Type B pancreatic cell (in vitro differentiated cells): ENCODE measurements around the gene NACA. TPM values are rescaled to one million over a fixed set of nuclear protein-coding genes. Genes with fewer than 3 reads are reported as not detected.
"Not testable (repeated sequence)": the region's sequence is repeated elsewhere in the genome, so short reads cannot be mapped to it uniquely, and the experiment has no call there.

Experiments used
- DNase-seq: peaks from one replicate; pipeline ENCODE4 v3.0.0; 2021; ENCODE audit warnings: mixed read lengths; ENCODE audit not compliant: unreplicated experiment; ENCODE audit errors: extremely low spot score
- H3K27ac Mint-ChIP-seq: 2 replicates; pipeline ENCODE4 v1.8.0; 2021; ENCODE audit warnings: mild to moderate bottlenecking, mixed read lengths
- H3K27me3 Mint-ChIP-seq: 2 replicates; pipeline ENCODE4 v1.8.0; 2021; ENCODE audit warnings: mixed read lengths
- H3K36me3 Mint-ChIP-seq: 2 replicates; pipeline ENCODE4 v1.8.0; 2021; ENCODE audit warnings: mixed read lengths
- H3K4me1 Mint-ChIP-seq: one replicate; pipeline ENCODE4 v1.8.0; 2021; ENCODE audit warnings: mixed read lengths; ENCODE audit not compliant: unreplicated experiment
- H3K4me3 Mint-ChIP-seq: 2 replicates; pipeline ENCODE4 v1.8.0; 2021; ENCODE audit warnings: mild to moderate bottlenecking, mixed read lengths
- H3K9me3 Mint-ChIP-seq: 2 replicates; pipeline ENCODE4 v1.8.0; 2021; ENCODE audit warnings: mixed read lengths
- total RNA-seq: library from RNA; stranded (reverse); gene quantifications from 2 replicates; pipeline ENCODE4 v1.2.1, GENCODE V29; 2021; ENCODE audit warnings: low replicate concordance
- TF ChIP-seq, protein P1 (sequence below): fragments of 200-600 bp; sonication (generic); conservative IDR thresholded peaks from 2 replicates; pipeline ENCODE4 v1.5.0; 2021; ENCODE audit warnings: antibody characterized with exemption, mild to moderate bottlenecking

Gene NACA
- total RNA-seq, 1 donor from 2014 or later, result 997 TPM

DNA sequence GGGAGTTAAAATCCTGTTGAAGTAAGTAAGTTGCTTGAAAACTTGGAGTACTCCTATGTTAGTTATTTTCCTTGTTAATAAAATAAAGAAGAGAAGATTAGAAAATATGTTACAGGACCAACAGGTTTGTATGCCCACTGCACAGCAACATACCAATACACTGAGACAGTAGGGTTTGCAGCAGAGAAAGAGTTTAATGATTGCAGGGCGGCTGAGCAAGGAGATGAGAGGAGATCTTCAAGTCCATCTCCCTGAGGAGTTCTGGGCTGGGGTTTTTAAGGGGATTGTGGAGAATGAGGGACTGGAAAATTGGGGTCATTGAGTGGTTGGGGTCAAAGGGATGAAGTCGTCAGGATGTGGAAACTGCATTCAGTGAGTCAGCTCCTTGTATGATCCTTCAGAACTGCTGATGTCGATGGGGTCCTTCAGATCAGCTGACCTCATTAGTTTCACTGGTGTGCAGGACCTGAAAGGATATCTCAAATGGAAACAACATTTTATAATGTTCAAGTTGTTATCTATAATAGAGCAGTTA is 33.7 kb upstream of the NACA start:
- H3K27me3 Mint-ChIP-seq, result no peaks in the 10 kb centered on the region
- H3K36me3 Mint-ChIP-seq, result peaks cover 4% of the 10 kb centered on the region
- H3K9me3 Mint-ChIP-seq, result peaks cover 10% of the 10 kb centered on the region
- H3K27ac Mint-ChIP-seq, result no peak overlapping the region
- TF ChIP-seq, protein P1, sequence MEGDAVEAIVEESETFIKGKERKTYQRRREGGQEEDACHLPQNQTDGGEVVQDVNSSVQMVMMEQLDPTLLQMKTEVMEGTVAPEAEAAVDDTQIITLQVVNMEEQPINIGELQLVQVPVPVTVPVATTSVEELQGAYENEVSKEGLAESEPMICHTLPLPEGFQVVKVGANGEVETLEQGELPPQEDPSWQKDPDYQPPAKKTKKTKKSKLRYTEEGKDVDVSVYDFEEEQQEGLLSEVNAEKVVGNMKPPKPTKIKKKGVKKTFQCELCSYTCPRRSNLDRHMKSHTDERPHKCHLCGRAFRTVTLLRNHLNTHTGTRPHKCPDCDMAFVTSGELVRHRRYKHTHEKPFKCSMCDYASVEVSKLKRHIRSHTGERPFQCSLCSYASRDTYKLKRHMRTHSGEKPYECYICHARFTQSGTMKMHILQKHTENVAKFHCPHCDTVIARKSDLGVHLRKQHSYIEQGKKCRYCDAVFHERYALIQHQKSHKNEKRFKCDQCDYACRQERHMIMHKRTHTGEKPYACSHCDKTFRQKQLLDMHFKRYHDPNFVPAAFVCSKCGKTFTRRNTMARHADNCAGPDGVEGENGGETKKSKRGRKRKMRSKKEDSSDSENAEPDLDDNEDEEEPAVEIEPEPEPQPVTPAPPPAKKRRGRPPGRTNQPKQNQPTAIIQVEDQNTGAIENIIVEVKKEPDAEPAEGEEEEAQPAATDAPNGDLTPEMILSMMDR, result no peak
- H3K4me3 Mint-ChIP-seq, result no peak overlapping the region
- DNase-seq, result no peak
- H3K4me1 Mint-ChIP-seq, result peaks cover 5% of the 10 kb centered on the region

GRCh38 chr12:56757971-56758370 is 32.9 kb upstream of the NACA start:
- H3K36me3 Mint-ChIP-seq, H3K27ac Mint-ChIP-seq, H3K27me3 Mint-ChIP-seq, DNase-seq, H3K9me3 Mint-ChIP-seq, H3K4me3 Mint-ChIP-seq, H3K4me1 Mint-ChIP-seq: not testable (repeated sequence)

DNA sequence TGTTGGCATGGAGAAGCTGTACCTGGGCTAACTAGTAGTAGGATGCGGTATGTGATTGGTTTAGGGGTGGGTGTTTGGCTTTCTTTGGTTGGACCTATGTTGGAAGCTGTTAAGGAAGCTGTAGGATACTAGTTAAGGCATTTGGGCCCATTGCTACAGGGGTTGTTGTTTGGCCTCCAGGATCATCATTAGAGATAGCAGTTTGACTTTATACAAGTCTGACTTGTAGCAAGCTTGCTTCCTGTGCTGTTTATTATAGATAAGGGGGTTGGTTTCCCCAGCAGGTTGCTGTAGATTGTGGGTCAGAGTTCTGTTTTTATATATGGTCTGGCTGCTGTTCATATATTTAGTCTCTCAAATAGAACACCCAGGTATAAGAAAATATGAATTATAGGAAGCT is 28.5 kb upstream of the NACA start:
- no peak for DNase-seq
- Mint-ChIP-seq H3K4me3 (peak overlapping the region; percentile 73), H3K4me1 (peaks cover 11% of the 10 kb centered on the region), H3K36me3 (peaks cover 5% of the 10 kb centered on the region), H3K27me3 (no peaks in the 10 kb centered on the region), H3K27ac (no peak overlapping the region), H3K9me3 (peaks cover 4% of the 10 kb centered on the region)
- TF ChIP-seq, protein P1, result no peak

GRCh38 chr12:56751712-56752598 is 26.9 kb upstream of the NACA start, which contains the start of gene PRIM1:
Gene PRIM1 (minus strand): TSS chr12:56752323. CDS start chr12:56752298, 25 bp downstream.
- H3K4me1 Mint-ChIP-seq, result peaks cover 11% of the 10 kb centered on the region
- H3K36me3 Mint-ChIP-seq, result peaks cover 5% of the 10 kb centered on the region
- peak; percentile 90 for DNase-seq
- no peaks in the 10 kb centered on the region for H3K27me3 Mint-ChIP-seq
- H3K27ac Mint-ChIP-seq, result peak within 1 kb of the TSS; percentile 92
- TF ChIP-seq, protein P1, result no peak
- peak within 1 kb of the TSS; percentile 98 for H3K4me3 Mint-ChIP-seq
- H3K9me3 Mint-ChIP-seq, result no peaks in the 10 kb centered on the region

GRCh38 chr12:56750596-56750995 is 25.5 kb upstream of the NACA start:
- peak overlapping the region; percentile 67 for H3K4me3 Mint-ChIP-seq
- H3K36me3 Mint-ChIP-seq, DNase-seq, H3K27ac Mint-ChIP-seq, H3K9me3 Mint-ChIP-seq, H3K27me3 Mint-ChIP-seq: not testable (repeated sequence)
- H3K4me1 Mint-ChIP-seq, result peaks cover 11% of the 10 kb centered on the region

DNA sequence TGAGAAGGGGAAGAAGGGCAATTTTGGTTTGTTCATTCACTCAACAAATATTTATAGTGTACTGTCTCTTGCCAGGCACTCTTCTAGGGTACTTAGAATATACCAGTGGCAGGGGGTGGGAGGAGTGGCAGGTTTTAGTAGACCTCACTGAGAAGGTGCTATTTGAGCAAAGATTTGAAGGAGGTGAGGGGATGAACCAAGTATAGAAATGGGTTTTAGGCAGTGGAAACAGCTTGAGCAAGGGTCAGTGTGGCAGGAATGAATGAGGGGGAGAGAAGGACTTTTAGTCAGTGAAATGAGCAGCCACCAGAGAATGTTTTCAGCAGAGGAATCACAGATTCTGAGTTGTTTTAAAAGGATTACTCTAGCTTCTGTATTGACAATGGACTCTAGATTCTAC is 24.8 kb upstream of the NACA start:
- TF ChIP-seq, protein P1, result no peak
- no peaks in the 10 kb centered on the region for H3K27me3 Mint-ChIP-seq
- peaks cover 11% of the 10 kb centered on the region for H3K4me1 Mint-ChIP-seq
- H3K36me3 Mint-ChIP-seq, result peaks cover 5% of the 10 kb centered on the region
- H3K4me3 Mint-ChIP-seq, result peak overlapping the region; percentile 76
- H3K9me3 Mint-ChIP-seq, result no peaks in the 10 kb centered on the region
- H3K27ac Mint-ChIP-seq, result no peak overlapping the region
- DNase-seq, result no peak
